Choroid plexus epithelial cell (primary cell): Measurements from ENCODE around the gene RGS13.

Experiments used
- DNase-seq: peaks from one replicate; pipeline ENCODE4 v3.0.0-alpha.2; 2010; ENCODE audit warnings: low read depth
- H3K4me3 ChIP-seq: 2 replicates; pipeline ENCODE4 v1.5.1; 2011; ENCODE audit warnings: low read depth, mild to moderate bottlenecking, control low read depth, low read length, moderate library complexity
- CTCF ChIP-seq: conservative IDR thresholded peaks from 2 replicates; pipeline ENCODE4 v1.5.1; 2011; ENCODE audit warnings: low read depth, mild to moderate bottlenecking, control low read depth, inconsistent platforms, low read length, moderate library complexity

RGS13 gene

GRCh38 chr1:192604979-192605620, 30.8 kb upstream of the RGS13 start:
- H3K4me3 ChIP-seq = no peak overlapping the region
- TF ChIP-seq CTCF = no peak
- DNase-seq = peak; percentile 33

- no peak for DNase-seq
- H3K4me3 ChIP-seq = no peak overlapping the region
- TF ChIP-seq CTCF = no peak
These were observed 27.3 kb upstream of the RGS13 start for GRCh38 chr1:192608671-192609070.

GRCh38 chr1:192609110-192610079, 26.6 kb upstream of the RGS13 start:
- no peak overlapping the region for H3K4me3 ChIP-seq
- DNase-seq = no peak
- no peak for TF ChIP-seq CTCF

- no peak overlapping the region for H3K4me3 ChIP-seq
- peak; percentile 63 for DNase-seq
- TF ChIP-seq CTCF = peak; percentile 58
These were observed 25.6 kb upstream of the RGS13 start for GRCh38 chr1:192610112-192610889.

- no peak for TF ChIP-seq CTCF
- no peak for DNase-seq
- H3K4me3 ChIP-seq = no peak overlapping the region
These were observed 20.9 kb upstream of the RGS13 start for GRCh38 chr1:192615055-192615454.

- DNase-seq = no peak
- TF ChIP-seq CTCF = no peak
- no peak overlapping the region for H3K4me3 ChIP-seq
These were observed 15.8 kb upstream of the RGS13 start for GRCh38 chr1:192620071-192620635.
